ENCODE measurements around the gene CTDSP1. TPM values are rescaled to one million over a fixed set of nuclear protein-coding genes. Genes with fewer than 3 reads are reported as not detected.

Gene CTDSP1
- polyA plus RNA-seq, 3 donors: 124 to 134 (median 127) TPM

DNA sequence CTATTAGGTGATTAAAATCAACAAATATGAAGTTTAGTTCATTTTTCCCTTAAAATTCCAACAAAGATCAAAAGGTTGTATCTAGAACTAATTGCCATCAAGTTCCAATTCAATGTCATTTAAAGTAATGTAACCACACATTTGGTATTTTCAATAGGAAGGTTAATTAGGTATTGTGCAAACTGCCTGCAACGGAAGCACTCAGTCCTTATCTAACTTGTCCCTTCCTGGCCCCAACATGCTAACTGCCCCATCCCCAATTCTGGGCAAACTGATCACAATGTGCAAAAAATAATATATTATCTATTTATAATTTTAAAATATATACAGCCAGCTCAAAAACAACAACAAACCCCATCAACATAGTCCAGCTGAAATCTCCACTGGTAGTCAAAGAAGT, 52.4 kb downstream of the CTDSP1 start:
- DNase-seq (ENCODE audit: low read depth in 3 of 3, low spot score in 2 of 3): no peak

Other genes starting within 250 kb of the CTDSP1 start
- not detected for gene CXCR1, start 232.9 kb upstream of the CTDSP1 start, polyA plus RNA-seq (ENCODE audit: insufficient read length in 3 of 3)
- 100 to 1,000 TPM; 255 to 260 (median 256) TPM for gene ARPC2, start 182.7 kb upstream of the CTDSP1 start, polyA plus RNA-seq (ENCODE audit: insufficient read length in 3 of 3)
- gene GPBAR1, start 138.9 kb upstream of the CTDSP1 start, polyA plus RNA-seq (ENCODE audit: insufficient read length in 3 of 3): 1 to 10 TPM; 1.6 to 2.5 (median 1.8) TPM
- gene AAMP, start 129.7 kb upstream of the CTDSP1 start, polyA plus RNA-seq (ENCODE audit: insufficient read length in 3 of 3): 100 to 1,000 TPM; 124 to 147 (median 128) TPM
- gene PNKD, start 129.3 kb upstream of the CTDSP1 start, polyA plus RNA-seq (ENCODE audit: insufficient read length in 3 of 3): 10 to 100 TPM; 89.9 to 98.8 (median 89.9) TPM
- gene TMBIM1, start 107.4 kb upstream of the CTDSP1 start, polyA plus RNA-seq (ENCODE audit: insufficient read length in 3 of 3): 100 to 1,000 TPM in 1 of 3 donors, 10 to 100 TPM in 2; 90.0 to 103 (median 96.6) TPM
- gene CATIP, start 43.0 kb upstream of the CTDSP1 start, polyA plus RNA-seq (ENCODE audit: insufficient read length in 3 of 3): 1 to 10 TPM; 4.7 to 5.8 (median 5.1) TPM
- under 1 TPM; 0.56 to 0.98 (median 0.68) TPM for gene SLC11A1, start 17.6 kb upstream of the CTDSP1 start, polyA plus RNA-seq (ENCODE audit: insufficient read length in 3 of 3)
- 10 to 100 TPM; 18.8 to 26.9 (median 25.1) TPM for gene VIL1, start 19.3 kb downstream of the CTDSP1 start, polyA plus RNA-seq (ENCODE audit: insufficient read length in 3 of 3)
- 10 to 100 TPM; 16.2 to 22.0 (median 20.7) TPM for gene USP37, start 168.5 kb downstream of the CTDSP1 start, polyA plus RNA-seq (ENCODE audit: insufficient read length in 3 of 3)
- gene CNOT9, start 169.0 kb downstream of the CTDSP1 start, polyA plus RNA-seq (ENCODE audit: insufficient read length in 3 of 3): 10 to 100 TPM; 44.6 to 50.3 (median 50.0) TPM
- gene PLCD4, start 208.0 kb downstream of the CTDSP1 start, polyA plus RNA-seq (ENCODE audit: insufficient read length in 3 of 3): 1 to 10 TPM; 5.9 to 10.0 (median 8.8) TPM